BE2C (cell line): ENCODE results near the gene DNAH7.

Experiments
- DNase-seq: peaks from one replicate; pipeline ENCODE4 v3.0.0-alpha.2; 2020
- H3K27me3 ChIP-seq: fragments of 250-450 bp; sonication (Bioruptor Pico); 2 replicates; pipeline ENCODE4 v1.5.1; 2020; ENCODE audit warnings: mild to moderate bottlenecking
- H3K36me3 ChIP-seq: fragments of 250-450 bp; sonication (Bioruptor Pico); 2 replicates; pipeline ENCODE4 v1.5.1; 2020; ENCODE audit warnings: mild to moderate bottlenecking
- H3K4me1 ChIP-seq: fragments of 250-450 bp; sonication (Bioruptor Pico); 2 replicates; pipeline ENCODE4 v1.5.1; 2020
- H3K4me3 ChIP-seq: 2 replicates; pipeline ENCODE4 v1.5.1; 2011; ENCODE audit warnings: low read depth, low read length
- H3K9me3 ChIP-seq: fragments of 250-450 bp; sonication (Bioruptor Pico); 2 replicates; pipeline ENCODE4 v1.5.1; 2020
- CTCF ChIP-seq: IDR thresholded peaks from 2 replicates; pipeline ENCODE4 v1.5.1; 2012; ENCODE audit warnings: mild to moderate bottlenecking, low read depth, low read length

DNAH7 gene

GRCh38 chr2:195766691-195767090 is 301.9 kb downstream of the DNAH7 start:
- Histone ChIP-seq H3K9me3 (no peaks in the 10 kb centered on the region), H3K27me3 (no peaks in the 10 kb centered on the region), H3K4me3 (no peak overlapping the region), H3K36me3 (no peaks in the 10 kb centered on the region), H3K4me1 (no peaks in the 10 kb centered on the region)
- TF ChIP-seq CTCF = no peak
- DNase-seq = no peak

DNA sequence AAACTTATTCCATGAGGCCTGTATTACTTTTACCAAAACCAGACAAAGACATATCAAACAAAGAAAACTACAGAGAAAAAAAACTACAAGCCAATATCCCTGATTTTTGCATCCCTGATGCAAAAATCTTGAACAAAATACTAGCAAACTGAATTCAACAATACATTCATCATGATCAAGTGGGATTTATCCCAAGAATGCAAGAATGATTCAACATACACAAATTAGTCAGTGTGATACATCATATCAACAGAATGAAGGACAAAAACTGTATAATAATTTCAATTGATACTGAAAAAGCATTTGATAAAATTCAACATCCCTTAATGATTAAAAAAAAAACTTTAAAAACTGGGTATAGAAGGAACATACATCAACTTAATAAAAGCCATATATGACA is 304.8 kb downstream of the DNAH7 start:
- H3K4me3 ChIP-seq = no peak overlapping the region
- H3K4me1 ChIP-seq = no peaks in the 10 kb centered on the region
- DNase-seq = no peak
- no peaks in the 10 kb centered on the region for H3K9me3 ChIP-seq
- TF ChIP-seq CTCF = no peak
- H3K27me3 ChIP-seq = no peaks in the 10 kb centered on the region
- no peaks in the 10 kb centered on the region for H3K36me3 ChIP-seq

DNA sequence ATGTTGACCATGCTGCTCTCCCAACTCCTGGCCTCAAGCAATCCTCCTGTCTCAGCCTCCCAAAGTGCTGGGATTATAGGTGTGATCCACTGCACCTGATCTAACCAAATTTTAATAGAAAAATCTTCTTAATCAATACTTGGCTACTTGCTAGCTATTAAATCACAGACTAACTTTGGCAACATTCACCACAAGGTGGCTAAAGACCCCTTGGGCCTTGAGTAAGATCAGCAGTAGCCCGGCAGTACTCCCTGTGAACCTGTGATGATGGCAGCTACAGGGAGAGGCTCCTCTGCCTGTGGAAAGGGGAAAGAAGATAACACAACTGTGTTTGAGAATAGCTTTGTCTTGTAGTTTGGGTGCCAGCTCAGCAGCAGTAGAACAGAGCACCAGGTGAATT is 308.8 kb downstream of the DNAH7 start:
- no peak for TF ChIP-seq CTCF
- Histone ChIP-seq H3K27me3 (no peaks in the 10 kb centered on the region), H3K36me3 (no peaks in the 10 kb centered on the region), H3K4me1 (no peaks in the 10 kb centered on the region), H3K4me3 (no peak overlapping the region), H3K9me3 (no peaks in the 10 kb centered on the region)
- DNase-seq = no peak

GRCh38 chr2:195758846-195759245 is 309.8 kb downstream of the DNAH7 start:
- no peak for DNase-seq
- Histone ChIP-seq H3K27me3 (no peaks in the 10 kb centered on the region), H3K4me3 (no peak overlapping the region), H3K4me1 (no peaks in the 10 kb centered on the region), H3K36me3 (no peaks in the 10 kb centered on the region), H3K9me3 (no peaks in the 10 kb centered on the region)
- no peak for TF ChIP-seq CTCF

GRCh38 chr2:195756218-195756942 is 312.3 kb downstream of the DNAH7 start:
- no peak overlapping the region for H3K4me3 ChIP-seq
- no peaks in the 10 kb centered on the region for H3K4me1 ChIP-seq

More at GRCh38 chr2:195756218-195756942, 312.3 kb downstream of the DNAH7 start:
- DNase-seq = no peak
- H3K9me3 ChIP-seq = no peaks in the 10 kb centered on the region
- no peaks in the 10 kb centered on the region for H3K27me3 ChIP-seq
- no peak for TF ChIP-seq CTCF
- H3K36me3 ChIP-seq = no peaks in the 10 kb centered on the region
